K562 (cell line): ENCODE data around the gene PDK1. TPM values are rescaled to one million over a fixed set of nuclear protein-coding genes. Genes with fewer than 3 reads are reported as not detected.

ENCODE experiments used
- ATAC-seq: fragments of 200-7000 bp; cut with Tn5 transposase; 3 replicates; pipeline ENCODE4 v1.9.1; 2020; ENCODE audit warnings: moderate library complexity
- BruUV-seq: library from RNA; stranded (reverse); fragments of 400-500 nt; replicated peaks from 2 replicates; lab custom pipeline; 2021; lab: Mats Ljungman, UMichigan
- CTCF ChIA-PET: fragments of 300-600 bp; formaldehyde crosslinking; extraction: SDS; loops from one replicate; lab custom pipeline; 2021; ENCODE audit warnings: low intra/inter-chr PET ratio; lab: Yijun Ruan, JAX
- POLR2A ChIA-PET: fragments of 300-600, 350-650 bp; sonication (Branson Sonifier 250); formaldehyde crosslinking; extraction: SDS; loops from one replicate; lab custom pipeline; 2021; ENCODE audit warnings: antibody characterized with exemption, inconsistent platforms; lab: Yijun Ruan, JAX
- DNase-seq, 4 experiments: peaks; one replicate each; pipeline versions ENCODE4 v3.0.0 to v3.0.0-alpha.2; 2011 to 2018; ENCODE audit warnings: low spot score in 3 of 4, mixed read lengths in 3 of 4; ENCODE audit errors: extremely low read depth in 1 of 4
- FAIRE-seq: peaks from 2 replicates; lab custom pipeline; 2011; peaks lifted over from hg19 to GRCh38; lab: Jason Lieb, UNC
- H2AFZ ChIP-seq: 2 replicates; pipeline ENCODE4 v1.6.0; 2011; ENCODE audit warnings: low read depth, low read length, control low read depth, inconsistent platforms
- H3K27ac ChIP-seq: fragments of 200-600 bp; 3 replicates; pipeline ENCODE4 v1.8.0; 2011; ENCODE audit warnings: low read depth, mild to moderate bottlenecking, control low read depth, inconsistent platforms, low read length, moderate library complexity, mixed read lengths; ENCODE audit errors: extremely low read depth
- H3K27me3 ChIP-seq, 2 experiments: fragments of 300-600 bp in 1 of 2; 2 replicates in 1 of 2; 3 replicates in 1 of 2; pipeline versions ENCODE4 v1.6.0 to v1.8.0; 2011; ENCODE audit warnings: inconsistent platforms in 2 of 2, low read length in 2 of 2, mild to moderate bottlenecking in 1 of 2, mixed read lengths in 1 of 2, moderate library complexity in 1 of 2; ENCODE audit not compliant: control insufficient read depth in 2 of 2, insufficient read depth in 2 of 2
- H3K36me3 ChIP-seq: fragments of 300-600 bp; 3 replicates; pipeline ENCODE4 v1.8.0; 2011; ENCODE audit warnings: mild to moderate bottlenecking, low read length, inconsistent platforms; ENCODE audit not compliant: control insufficient read depth, insufficient read depth
- H3K4me1 ChIP-seq, 2 experiments: fragments of 200-600 bp in 1 of 2; replicated peaks in 1 of 2; 2 replicates in 1 of 2; 3 replicates in 1 of 2; pipeline versions ENCODE4 v1.5.1 to v1.8.0; 2011; ENCODE audit warnings: inconsistent platforms in 2 of 2, low read length in 2 of 2, mild to moderate bottlenecking in 1 of 2, mixed read lengths in 1 of 2, moderate library complexity in 1 of 2; ENCODE audit not compliant: control insufficient read depth in 2 of 2, insufficient read depth in 2 of 2
- H3K4me2 ChIP-seq: 2 replicates; pipeline ENCODE4 v1.6.1; 2011; ENCODE audit warnings: low read length, control low read depth, inconsistent platforms, mixed read lengths; ENCODE audit not compliant: insufficient read depth
- H3K4me3 ChIP-seq: fragments of 200-600 bp; sonication (generic), shearing (Covaris generic); 2 replicates; pipeline ENCODE4 v1.5.1; 2016; ENCODE audit warnings: control low read depth, inconsistent platforms
- H3K79me2 ChIP-seq: fragments of 200-600 bp; 3 replicates; pipeline ENCODE4 v1.8.0; 2011; ENCODE audit warnings: low read length, inconsistent platforms; ENCODE audit not compliant: control insufficient read depth, insufficient read depth
- H3K9ac ChIP-seq, 2 experiments: 2 replicates each; pipeline versions ENCODE4 v1.6.0 to v1.6.1; 2011; ENCODE audit warnings: low read depth in 2 of 2, low read length in 2 of 2, control low read depth in 1 of 2, inconsistent platforms in 1 of 2, mild to moderate bottlenecking in 1 of 2, mixed read lengths in 1 of 2; ENCODE audit not compliant: insufficient read depth in 1 of 2
- H3K9me1 ChIP-seq: one replicate; pipeline ENCODE4 v1.6.0; 2011; ENCODE audit warnings: inconsistent platforms, mild to moderate bottlenecking, low read length, moderate library complexity; ENCODE audit not compliant: control insufficient read depth, insufficient read depth
- H3K9me3 ChIP-seq: replicated peaks from 2 replicates; pipeline ENCODE4 v1.5.1; 2011; ENCODE audit warnings: low read depth, low read length, inconsistent platforms; ENCODE audit not compliant: control insufficient read depth, insufficient read depth
- H4K20me1 ChIP-seq: replicated peaks from 2 replicates; pipeline ENCODE4 v1.6.1; 2011; ENCODE audit warnings: low read length, inconsistent platforms, mixed read lengths; ENCODE audit not compliant: control insufficient read depth, insufficient read depth
- BCL6 ChIP-seq: fragments of 250-450 bp; sonication (Bioruptor Pico); IDR thresholded peaks from 2 replicates; pipeline ENCODE4 v1.4.0; 2020
- GTF2B ChIP-seq: IDR thresholded peaks from 2 replicates; pipeline ENCODE4 v1.6.1; 2011; ENCODE audit not compliant: insufficient read length; ENCODE audit errors: extremely low read depth
- IRF1 ChIP-seq: sonication (generic); formaldehyde crosslinking; IDR thresholded peaks from 2 replicates; pipeline ENCODE4 v1.8.0; 2022; ENCODE audit warnings: missing genetic modification reagents, mild to moderate bottlenecking, borderline replicate concordance
- JUNB ChIP-seq: fragments of 450-650 bp; formaldehyde crosslinking; conservative IDR thresholded peaks from 2 replicates; pipeline ENCODE4 v1.4.0; 2020; ENCODE audit warnings: mild to moderate bottlenecking
- SP1 ChIP-seq: sonication (generic); formaldehyde crosslinking; IDR thresholded peaks from 2 replicates; pipeline ENCODE4 v1.8.1; 2022; ENCODE audit warnings: mild to moderate bottlenecking, missing genetic modification reagents
- SREBF1 ChIP-seq: fragments of 150-350 bp; IDR thresholded peaks from 2 replicates; pipeline ENCODE4 v1.6.1; 2014; ENCODE audit warnings: antibody characterized with exemption, low read depth, low read length, borderline replicate concordance
- ZBTB34 ChIP-seq: fragments of 250-450 bp; sonication (Bioruptor Pico); IDR thresholded peaks from 2 replicates; pipeline ENCODE4 v1.8.0; 2021; ENCODE audit warnings: mild to moderate bottlenecking, moderate library complexity
- WGBS: fragments of 100-300 bp; shearing (Covaris generic); methylation state at CpG from one replicate; pipeline ENCODE4 v1.1.6; 2016; ENCODE audit warnings: low coverage, mixed read lengths; ENCODE audit not compliant: insufficient coverage; ENCODE audit errors: missing lambda C conversion rate; 5-methylcytosine and 5-hydroxymethylcytosine counted together
- in situ Hi-C: fragments of 300-500 bp; cut with MboI; formaldehyde crosslinking; loops from 4 replicates; pipeline ENCODE4 v1.15.0; 2018; ENCODE audit warnings: inconsistent platforms, mixed read lengths
- intact Hi-C: fragments of 100-400 bp; cut with micrococcal nuclease; formaldehyde crosslinking; loops from 2 replicates; pipeline ENCODE4 v1.14.2; 2022
- polyA plus RNA-seq, 8 experiments: library from polyadenylated mRNA; depleted of rRNA in 4 of 8; stranded (reverse) in 5 of 8; unstranded in 3 of 8; fragments of >200 nt; fragmentation: Nextera tagmentation in 2 of 8; fragmentation: Illumina TruSeq in 1 of 8; extraction: Ambion mirVana in 2 of 8; extraction: Trizol in 1 of 8; gene quantifications; 2 replicates each; pipeline versions ENCODE4 v1.2.1 to v1.2.3, GENCODE V29; 2011 to 2014; ENCODE audit warnings: inconsistent platforms in 1 of 8, missing spikeins in 1 of 8
- total RNA-seq, 7 experiments: library from RNA; depleted of rRNA in 6 of 7; stranded (reverse); fragments of >200 nt in 6 of 7; fragmentation: Illumina TruSeq in 2 of 7; extraction: Trizol in 2 of 7; gene quantifications; 2 replicates each; pipeline versions ENCODE4 v1.2.1 to v1.2.3, GENCODE V29; 2011 to 2021; ENCODE audit warnings: low replicate concordance in 1 of 7

PDK1 gene
- total and polyA plus RNA-seq, 9 of the 15 experiments (the other 6 are each of a cell fraction or from before 2014, with no cell fraction given): 3.5 to 176 (median 13.9) TPM

GRCh38 chr2:172554352-172555271, 1.3 kb upstream of the PDK1 start:
- Histone ChIP-seq H3K9me1 (no peaks in the 10 kb centered on the region), H3K27me3 (no peaks in the 10 kb centered on the region), H3K4me2 (peak overlapping the region; percentile 99), H3K4me1 (peaks cover 17 to 59% of the 10 kb centered on the region in 2 experiments; a peak in 4 of 5 replicates), H3K27ac (peak overlapping the region; percentile 4; the same call in 2 of the 3 replicates), H3K79me2 (peaks cover 33% of the 10 kb centered on the region), H3K9ac (peak overlapping the region in 1 of 2 experiments; percentile 80; a peak in 2 of 4 replicates), H4K20me1 (0 out of 2 replicates have a peak, but pooled peaks cover 6% of the 10 kb centered on the region), H3K9me3 (peaks cover 3% of the 10 kb centered on the region; the same call in 1 of the 2 replicates), H3K4me3 (peak overlapping the region; percentile 88; the same call in 1 of the 2 replicates), H2AFZ (peak overlapping the region; percentile 98), H3K36me3 (peaks cover 9% of the 10 kb centered on the region; the same call in 2 of the 3 replicates)
- peak in 1 of 4 experiments; percentile 48 for DNase-seq
- in situ Hi-C loops (no loop called here), intact Hi-C loops (no loop called here)
- FAIRE-seq: no peak
- BruUV-seq: no TSS peak
- ChIA-PET CTCF (no interaction called here), POLR2A (interaction anchor here (0.6 to 1.8 kb wide), 8 partner anchors 9 to 114 kb away, joined by 3 to 9 read pairs (median 4); no protein-coding TSS in a partner anchor)
- no peak for ATAC-seq
- 34% methylated on average over 18 of the region's 18 CpGs for WGBS
- TF ChIP-seq SREBF1: no peak
- no peak for TF ChIP-seq JUNB (CRISPR knock-in tag)
- TF ChIP-seq ZBTB34 (CRISPR knock-in tag): no peak
- no peak for TF ChIP-seq SP1 (CRISPR knock-in tag)
- TF ChIP-seq GTF2B: no peak
- no peak for TF ChIP-seq BCL6
- 0 out of 2 replicates have a peak, but pooled peaks have one; percentile 42 for TF ChIP-seq IRF1 (CRISPR knock-in tag)
